Ammon's horn (tissue), 1 donor: ENCODE measurements around the gene PSMB10.
A peak's percentile ranks its signal among the peaks of the same experiment; 100 is the strongest.

Source experiments
- DNase-seq: peaks from one replicate; pipeline ENCODE4 v3.0.0-alpha.2; 2016; ENCODE audit warnings: low spot score

Gene PSMB10

DNA sequence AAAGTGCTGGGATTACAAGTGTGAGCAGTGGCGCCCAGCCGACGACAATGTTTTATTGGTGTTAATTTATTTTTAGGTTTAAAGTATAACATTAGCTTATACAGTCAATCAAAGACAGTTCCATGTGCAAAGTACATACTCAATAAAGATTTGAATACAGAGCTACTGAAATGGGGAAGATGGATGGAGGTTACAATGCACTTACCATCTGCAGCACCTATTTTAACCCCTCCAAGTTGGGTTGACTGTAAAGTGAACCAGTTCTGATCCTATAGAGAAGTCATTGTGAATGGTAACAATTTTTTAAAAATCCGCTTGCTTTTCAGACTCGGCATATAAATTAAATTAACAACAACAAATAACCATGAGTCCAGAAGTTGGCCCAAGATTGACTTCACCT lies 44.3 kb downstream of the PSMB10 start:
- no peak for DNase-seq

DNA sequence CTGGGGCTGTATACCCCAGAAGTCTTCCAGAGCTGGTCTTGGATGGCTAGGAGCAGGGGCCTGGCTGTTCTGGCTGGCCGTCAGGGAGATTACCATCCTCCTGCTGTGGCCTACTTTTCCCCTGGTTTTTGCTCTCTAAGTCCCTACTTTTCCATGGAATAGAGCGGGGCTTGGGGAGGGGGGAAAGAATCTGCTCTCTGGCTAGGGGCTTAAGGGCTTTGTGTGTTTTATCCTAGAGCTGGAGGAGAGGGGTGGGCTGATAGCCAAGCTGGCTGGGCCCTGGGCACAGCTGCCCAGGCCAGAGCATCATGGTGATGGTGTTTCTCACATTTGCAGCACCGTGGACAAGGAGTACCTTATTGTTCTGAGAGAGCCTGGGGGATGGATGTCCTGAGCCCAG lies 48.3 kb downstream of the PSMB10 start:
- DNase-seq: no peak

DNA sequence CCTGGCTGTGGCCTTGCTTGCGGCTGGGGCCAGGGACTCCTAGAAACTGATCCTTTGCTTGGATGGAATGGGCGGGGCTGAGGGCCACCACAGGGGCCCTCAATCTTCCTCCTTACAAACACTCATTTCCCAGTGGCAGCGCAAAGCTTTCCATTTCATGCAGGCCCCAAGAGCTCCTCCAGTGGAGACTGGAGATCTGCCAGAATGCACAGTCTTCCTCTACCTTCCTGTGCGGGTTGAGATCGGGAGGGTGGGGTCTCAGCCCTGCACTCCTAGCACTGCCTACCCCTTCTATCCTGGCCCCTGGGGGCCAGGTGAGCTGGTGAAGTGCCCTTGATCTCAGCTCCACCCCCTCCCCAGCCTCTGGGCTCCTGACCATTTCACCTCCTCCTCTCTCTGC lies 50.3 kb downstream of the PSMB10 start:
- no peak for DNase-seq

DNA sequence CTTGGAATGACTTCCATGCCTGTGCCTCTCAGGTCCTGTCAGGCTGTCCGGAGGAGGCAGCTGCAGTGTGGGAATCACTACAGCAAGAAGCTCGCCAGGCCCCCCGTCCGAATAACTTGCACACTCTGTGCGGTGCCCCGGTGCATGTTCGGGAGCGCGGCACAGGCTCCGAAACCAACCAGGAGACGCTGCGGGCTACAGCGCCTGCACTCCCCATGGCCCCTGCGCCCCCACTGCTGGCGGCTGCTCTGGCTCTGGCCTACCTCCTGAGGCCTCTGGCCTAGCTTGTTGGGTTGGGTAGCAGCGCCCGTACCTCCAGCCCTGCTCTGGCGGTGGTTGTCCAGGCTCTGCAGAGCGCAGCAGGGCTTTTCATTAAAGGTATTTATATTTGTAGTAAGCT lies 50.7 kb downstream of the PSMB10 start:
- DNase-seq: no peak

DNA sequence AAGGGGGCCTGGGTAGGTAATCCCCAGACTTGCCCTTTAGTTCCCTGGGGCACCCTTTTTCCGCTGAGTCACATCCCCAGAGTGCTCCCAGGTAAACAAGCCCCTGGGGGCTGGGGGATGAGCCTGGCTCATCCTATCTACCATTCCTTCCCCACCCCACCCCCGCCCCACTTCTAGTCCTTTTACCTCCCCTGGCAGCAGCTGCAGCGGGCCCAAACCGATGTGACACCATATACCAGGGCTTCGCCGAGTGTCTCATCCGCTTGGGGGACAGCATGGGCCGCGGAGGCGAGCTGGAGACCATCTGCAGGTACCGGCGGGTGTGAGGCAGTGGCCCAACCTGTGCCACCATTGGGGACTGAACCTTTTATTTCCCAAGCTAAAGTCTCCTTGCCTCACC lies 51.1 kb downstream of the PSMB10 start:
- no peak for DNase-seq

DNA sequence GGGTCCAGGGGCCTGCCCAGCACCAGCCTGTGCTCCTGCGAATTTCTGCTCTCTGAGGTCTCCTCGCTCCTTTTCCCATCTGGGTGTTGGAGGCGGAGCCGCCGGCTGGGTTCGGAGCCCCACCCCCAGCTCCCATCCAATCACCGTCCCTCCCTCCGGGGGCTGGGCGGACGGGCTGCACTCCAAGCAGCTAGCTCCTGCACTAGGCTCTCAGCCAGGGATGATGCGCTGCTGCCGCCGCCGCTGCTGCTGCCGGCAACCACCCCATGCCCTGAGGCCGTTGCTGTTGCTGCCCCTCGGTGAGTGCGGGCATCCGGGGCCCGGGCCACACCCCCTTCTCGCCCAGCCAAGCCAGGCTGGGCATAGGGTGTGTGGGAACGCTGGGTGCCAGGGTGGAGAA lies 52.0 kb downstream of the PSMB10 start, which contains the start of gene NRN1L:
Gene NRN1L (plus strand): TSS at position 202 of the 400 bp plus-strand sequence. CDS start 19 bp downstream, at position 221.
- peak; percentile 97 for DNase-seq
